ENCODE measurements around the gene LYL1.

LYL1 gene

GRCh38 chr19:13092606-13093235, 9.9 kb downstream of the LYL1 start:
- no peak for DNase-seq (ENCODE audit: low read depth, low spot score)

GRCh38 chr19:13092158-13092543, 10.5 kb downstream of the LYL1 start:
- no peak for DNase-seq (ENCODE audit: low read depth, low spot score)

GRCh38 chr19:13091400-13092157, 11.1 kb downstream of the LYL1 start:
- no peak for DNase-seq (ENCODE audit: low read depth, low spot score)

- no peak for DNase-seq (ENCODE audit: low read depth, low spot score)
Measured at GRCh38 chr19:13090511-13091231, 12.0 kb downstream of the LYL1 start.

- DNase-seq (ENCODE audit: low read depth, low spot score): no peak
Measured at GRCh38 chr19:13089857-13090507, 12.7 kb downstream of the LYL1 start.

GRCh38 chr19:13089139-13089856, 13.4 kb downstream of the LYL1 start:
- DNase-seq (ENCODE audit: low read depth, low spot score): no peak

- DNase-seq (ENCODE audit: low read depth, low spot score): no peak
Measured at GRCh38 chr19:13087795-13088537, 14.7 kb downstream of the LYL1 start.

- no peak for DNase-seq (ENCODE audit: low read depth, low spot score)
Measured at GRCh38 chr19:13087295-13087694, 15.4 kb downstream of the LYL1 start.

GRCh38 chr19:13086341-13086740, 16.3 kb downstream of the LYL1 start:
- DNase-seq (ENCODE audit: low read depth, low spot score): no peak

GRCh38 chr19:13085666-13086065, 17.0 kb downstream of the LYL1 start:
- DNase-seq (ENCODE audit: low read depth, low spot score): no peak

- DNase-seq (ENCODE audit: low read depth, low spot score): no peak
Measured at GRCh38 chr19:13083627-13084026, 19.0 kb downstream of the LYL1 start.

GRCh38 chr19:13083008-13083404, 19.7 kb downstream of the LYL1 start:
- no peak for DNase-seq (ENCODE audit: low read depth, low spot score)

- no peak for DNase-seq (ENCODE audit: low read depth, low spot score)
Measured at GRCh38 chr19:13082192-13083007, 20.3 kb downstream of the LYL1 start.

- DNase-seq (ENCODE audit: low read depth, low spot score): no peak
Measured at GRCh38 chr19:13079542-13079986, 23.1 kb downstream of the LYL1 start.

- DNase-seq (ENCODE audit: low read depth, low spot score): no peak
Measured at GRCh38 chr19:13078897-13079541, 23.6 kb downstream of the LYL1 start.

- DNase-seq (ENCODE audit: low read depth, low spot score): no peak
Measured at GRCh38 chr19:13078381-13078780, 24.3 kb downstream of the LYL1 start.

GRCh38 chr19:13077240-13077639, 25.4 kb downstream of the LYL1 start:
- no peak for DNase-seq (ENCODE audit: low read depth, low spot score)

- no peak for DNase-seq (ENCODE audit: low read depth, low spot score)
Measured at GRCh38 chr19:13076787-13077186, 25.9 kb downstream of the LYL1 start.

GRCh38 chr19:13076320-13076719, 26.3 kb downstream of the LYL1 start:
- no peak for DNase-seq (ENCODE audit: low read depth, low spot score)

Data from iPS DF 19.7 (cell line).